HepG2 (cell line): ENCODE data around the gene FAM110D.

Experiments used
- ASH2L ChIP-seq: fragments of 300-600, 200-600 bp; sonication (generic); IDR thresholded peaks from 2 replicates; pipeline ENCODE4 v1.7.0; 2017; ENCODE audit warnings: low read depth, mild to moderate bottlenecking, moderate library complexity, mixed read lengths, low read length; ENCODE audit not compliant: insufficient read length
- ZNF547 ChIP-seq: sonication (generic); formaldehyde crosslinking; IDR thresholded peaks from 2 replicates; pipeline ENCODE4 v1.5.1; 2020; ENCODE audit warnings: mild to moderate bottlenecking, missing genetic modification reagents
- ZNF614 ChIP-seq: IDR thresholded peaks from 2 replicates; pipeline ENCODE4 v1.6.1; 2018; ENCODE audit warnings: missing biosample characterization, missing genetic modification reagents, inconsistent platforms, borderline replicate concordance

GRCh38 chr1:26138974-26139558, 19.8 kb upstream of the FAM110D start:
- TF ChIP-seq ZNF547 (no peak), ASH2L (no peak), ZNF614 (CRISPR knock-in tag) (no peak)
